IMR-90 (cell line): ENCODE data around the gene SCAF1. TPM values are rescaled to one million over a fixed set of nuclear protein-coding genes. Genes with fewer than 3 reads are reported as not detected.

Experiments used
- ATAC-seq: fragments of 200-7000 bp; cut with Tn5 transposase; 2 replicates; pipeline ENCODE4 v1.9.1; 2020; ENCODE audit warnings: low read depth, mild to moderate bottlenecking, moderate library complexity
- BruUV-seq: library from RNA; stranded (reverse); fragments of 400-500 nt; replicated peaks from 2 replicates; lab custom pipeline; 2021; lab: Mats Ljungman, UMichigan
- CTCF ChIA-PET: fragments of 300-600 bp; formaldehyde crosslinking; extraction: SDS; loops from one replicate; lab custom pipeline; 2021; ENCODE audit warnings: antibody characterized with exemption; lab: Yijun Ruan, JAX
- POLR2A ChIA-PET: fragments of 300-600 bp; sonication (Branson Sonifier 250); formaldehyde crosslinking; loops from one replicate; lab custom pipeline; 2022; ENCODE audit warnings: antibody characterized with exemption; ENCODE audit not compliant: unreplicated experiment; lab: Charles Lee
- DNase-seq: peaks from one replicate; pipeline ENCODE4 v3.0.0; 2013
- H2AFZ ChIP-seq: replicated peaks from 2 replicates; pipeline ENCODE3; 2013; ENCODE audit warnings: low read length, mild to moderate bottlenecking; ENCODE audit not compliant: poor library complexity
- H2AK5ac ChIP-seq: 2 replicates; pipeline ENCODE4 v1.6.1; 2013; ENCODE audit warnings: low read depth, low read length, inconsistent platforms
- H2AK9ac ChIP-seq: replicated peaks from 2 replicates; pipeline ENCODE3; 2013; ENCODE audit warnings: mild to moderate bottlenecking, low read depth, low read length, moderate library complexity; ENCODE audit not compliant: poor library complexity
- H2BK120ac ChIP-seq: 2 replicates; pipeline ENCODE4 v1.6.1; 2013; ENCODE audit warnings: low read depth, low read length, inconsistent platforms
- H2BK15ac ChIP-seq: 3 replicates; pipeline ENCODE4 v1.6.1; 2013; ENCODE audit warnings: low read depth, low read length, inconsistent platforms
- H2BK20ac ChIP-seq: 2 replicates; pipeline ENCODE4 v1.6.1; 2013; ENCODE audit warnings: low read depth, mild to moderate bottlenecking, inconsistent platforms, low read length, moderate library complexity
- H2BK5ac ChIP-seq: 2 replicates; pipeline ENCODE4 v1.6.1; 2013; ENCODE audit warnings: mild to moderate bottlenecking, low read depth, low read length, inconsistent platforms; ENCODE audit not compliant: poor library complexity, severe bottlenecking
- H3K14ac ChIP-seq: replicated peaks from 2 replicates; pipeline ENCODE4 v1.6.1; 2013; ENCODE audit warnings: low read depth, low read length, inconsistent platforms
- H3K18ac ChIP-seq: 2 replicates; pipeline ENCODE4 v1.6.1; 2013; ENCODE audit warnings: low read depth, low read length, control low read depth
- H3K23ac ChIP-seq: 2 replicates; pipeline ENCODE4 v1.6.1; 2013; ENCODE audit warnings: low read depth, low read length, inconsistent platforms
- H3K27ac ChIP-seq: 2 replicates; pipeline ENCODE4 v1.5.1; 2013; ENCODE audit warnings: mild to moderate bottlenecking, control low read depth, low read length; ENCODE audit not compliant: insufficient read depth
- H3K27me3 ChIP-seq: 2 replicates; pipeline ENCODE4 v1.6.1; 2013; ENCODE audit warnings: low read length; ENCODE audit not compliant: control insufficient read depth, insufficient read depth
- H3K36me3 ChIP-seq: 2 replicates; pipeline ENCODE4 v1.6.1; 2013; ENCODE audit warnings: low read length, mixed read lengths; ENCODE audit not compliant: control insufficient read depth, insufficient read depth
- H3K4ac ChIP-seq: 2 replicates; pipeline ENCODE4 v1.6.1; 2013; ENCODE audit warnings: low read depth, low read length, inconsistent platforms
- H3K4me1 ChIP-seq: 2 replicates; pipeline ENCODE4 v1.6.1; 2013; ENCODE audit warnings: low read length, mixed read lengths; ENCODE audit not compliant: control insufficient read depth, insufficient read depth
- H3K4me2 ChIP-seq: 2 replicates; pipeline ENCODE4 v1.6.1; 2013; ENCODE audit warnings: low read depth, mild to moderate bottlenecking, control low read depth, low read length, moderate library complexity
- H3K4me3 ChIP-seq: 2 replicates; pipeline ENCODE4 v1.5.1; 2013; ENCODE audit warnings: low read depth, mild to moderate bottlenecking, control low read depth, low read length, moderate library complexity; ENCODE audit not compliant: insufficient read depth
- H3K56ac ChIP-seq: 2 replicates; pipeline ENCODE4 v1.6.1; 2013; ENCODE audit warnings: low read length, inconsistent platforms; ENCODE audit not compliant: insufficient read depth; ENCODE audit errors: extremely low read depth
- H3K79me1 ChIP-seq, 2 experiments: 2 replicates each; pipeline ENCODE4 v1.6.1; 2013; ENCODE audit warnings: low read length in 2 of 2, inconsistent platforms in 1 of 2, low read depth in 1 of 2
- H3K9ac ChIP-seq: 2 replicates; pipeline ENCODE4 v1.6.1; 2013; ENCODE audit warnings: low read depth, low read length, control low read depth
- H3K9me1 ChIP-seq: 2 replicates; pipeline ENCODE4 v1.6.1; 2013; ENCODE audit warnings: low read length, inconsistent platforms; ENCODE audit not compliant: insufficient read depth
- H3K9me3 ChIP-seq: 2 replicates; pipeline ENCODE4 v1.6.1; 2013; ENCODE audit warnings: low read length; ENCODE audit not compliant: control insufficient read depth, insufficient read depth
- H4K20me1 ChIP-seq: 2 replicates; pipeline ENCODE4 v1.6.1; 2013; ENCODE audit warnings: low read length, inconsistent platforms; ENCODE audit not compliant: insufficient read depth
- H4K5ac ChIP-seq: 2 replicates; pipeline ENCODE4 v1.6.1; 2013; ENCODE audit warnings: mild to moderate bottlenecking, low read depth, low read length, control low read depth
- H4K8ac ChIP-seq, 2 experiments: 2 replicates each; pipeline ENCODE4 v1.6.1; 2013; ENCODE audit warnings: low read depth in 2 of 2, low read length in 2 of 2, control low read depth in 1 of 2, inconsistent platforms in 1 of 2
- H4K91ac ChIP-seq: 2 replicates; pipeline ENCODE4 v1.6.1; 2013; ENCODE audit warnings: low read depth, low read length, inconsistent platforms; ENCODE audit not compliant: insufficient read depth
- BHLHE40 ChIP-seq: fragments of 150-350 bp; IDR thresholded peaks from 2 replicates; pipeline ENCODE4 v1.6.1; 2016; ENCODE audit warnings: mild to moderate bottlenecking, low read depth, low read length
- CEBPB ChIP-seq: IDR thresholded peaks from 2 replicates; pipeline ENCODE4 v1.6.1; 2012; ENCODE audit warnings: low read depth, low read length, improper control_type of control experiment
- CHD1 ChIP-seq: IDR thresholded peaks from 2 replicates; pipeline ENCODE4 v1.6.1; 2012; ENCODE audit warnings: low read depth, low read length, improper control_type of control experiment
- FOS ChIP-seq: fragments of 150-350 bp; IDR thresholded peaks from 2 replicates; pipeline ENCODE4 v1.6.1; 2016; ENCODE audit warnings: low read depth, low read length
- MAFK ChIP-seq: IDR thresholded peaks from 2 replicates; pipeline ENCODE4 v1.6.1; 2012; ENCODE audit warnings: low read depth, low read length, improper control_type of control experiment
- MAZ ChIP-seq: IDR thresholded peaks from 2 replicates; pipeline ENCODE4 v1.6.1; 2012; ENCODE audit warnings: low read depth, mild to moderate bottlenecking, low read length, improper control_type of control experiment, moderate library complexity, borderline replicate concordance
- MXI1 ChIP-seq: IDR thresholded peaks from 2 replicates; pipeline ENCODE4 v1.6.1; 2012; ENCODE audit warnings: low read depth, mild to moderate bottlenecking, low read length, moderate library complexity, borderline replicate concordance
- NFE2L2 ChIP-seq: fragments of 150-350 bp; IDR thresholded peaks from 2 replicates; pipeline ENCODE4 v1.6.1; 2016; ENCODE audit warnings: low read depth, mild to moderate bottlenecking, low read length
- POLR2A ChIP-seq: IDR thresholded peaks from 2 replicates; pipeline ENCODE4 v1.6.1; 2012; ENCODE audit warnings: mild to moderate bottlenecking, low read depth, low read length
- RAD21 ChIP-seq: IDR thresholded peaks from 2 replicates; pipeline ENCODE4 v1.6.1; 2012; ENCODE audit warnings: low read length, improper control_type of control experiment
- RCOR1 ChIP-seq: IDR thresholded peaks from 2 replicates; pipeline ENCODE4 v1.6.1; 2012; ENCODE audit warnings: mild to moderate bottlenecking, low read length, improper control_type of control experiment; ENCODE audit not compliant: insufficient replicate concordance
- RFX5 ChIP-seq: IDR thresholded peaks from 2 replicates; pipeline ENCODE4 v1.8.0; 2012; ENCODE audit warnings: low read depth, mild to moderate bottlenecking, low read length, moderate library complexity
- SMC3 ChIP-seq: fragments of 150-350 bp; IDR thresholded peaks from 2 replicates; pipeline ENCODE4 v1.6.1; 2016; ENCODE audit warnings: low read depth, mild to moderate bottlenecking, antibody characterized with exemption, low read length, moderate library complexity
- WGBS, 2 experiments: methylation state at CpG; one replicate each; pipeline versions ENCODE4 v1.1.5 to v1.1.7; 2013; ENCODE audit warnings: missing lambda C conversion rate in 2 of 2; ENCODE audit not compliant: insufficient read length in 1 of 2; ENCODE audit errors: extremely low coverage in 2 of 2; 5-methylcytosine and 5-hydroxymethylcytosine counted together
- dilution Hi-C: fragments of 300-500 bp; cut with HindIII; formaldehyde crosslinking; loops from one replicate; pipeline ENCODE4 v1.14.3; 2018; ENCODE audit warnings: low sequenced_read_pairs; ENCODE audit not compliant: unreplicated experiment
- in situ Hi-C: fragments of 300-500 bp; cut with MboI; formaldehyde crosslinking; loops from 3 replicates; pipeline ENCODE4 v1.14.3; 2019; ENCODE audit warnings: low sequenced_read_pairs, inconsistent platforms, mixed read lengths
- intact Hi-C: fragments of 100-400 bp; cut with micrococcal nuclease; formaldehyde crosslinking; loops from 2 replicates; pipeline ENCODE4 v1.10.0; 2022
- polyA plus RNA-seq, 3 experiments: library from polyadenylated mRNA; depleted of rRNA; stranded (reverse); fragments of >200 nt; gene quantifications; 2 replicates each; pipeline ENCODE4 v1.2.3, GENCODE V29; 2012; ENCODE audit warnings: low replicate concordance in 1 of 3
- total RNA-seq: library from RNA; depleted of rRNA; stranded (reverse); fragments of >200 nt; gene quantifications from 2 replicates; pipeline ENCODE4 v1.2.3, GENCODE V29; 2012
- TF ChIP-seq, protein P1 (sequence below): fragments of 150-350 bp; IDR thresholded peaks from 2 replicates; pipeline ENCODE4 v1.6.1; 2016; ENCODE audit warnings: low read depth, mild to moderate bottlenecking, low read length, moderate library complexity, borderline replicate concordance
- TF ChIP-seq, protein P2 (sequence below): fragments of 150-350 bp; IDR thresholded peaks from 2 replicates; pipeline ENCODE4 v1.6.1; 2017; ENCODE audit warnings: mild to moderate bottlenecking, antibody characterized with exemption, low read length, low read depth

SCAF1 gene
- total and polyA plus RNA-seq, 2 of the 4 experiments (the other 2 are of a cell fraction): 2.2 to 14.8 TPM

DNA sequence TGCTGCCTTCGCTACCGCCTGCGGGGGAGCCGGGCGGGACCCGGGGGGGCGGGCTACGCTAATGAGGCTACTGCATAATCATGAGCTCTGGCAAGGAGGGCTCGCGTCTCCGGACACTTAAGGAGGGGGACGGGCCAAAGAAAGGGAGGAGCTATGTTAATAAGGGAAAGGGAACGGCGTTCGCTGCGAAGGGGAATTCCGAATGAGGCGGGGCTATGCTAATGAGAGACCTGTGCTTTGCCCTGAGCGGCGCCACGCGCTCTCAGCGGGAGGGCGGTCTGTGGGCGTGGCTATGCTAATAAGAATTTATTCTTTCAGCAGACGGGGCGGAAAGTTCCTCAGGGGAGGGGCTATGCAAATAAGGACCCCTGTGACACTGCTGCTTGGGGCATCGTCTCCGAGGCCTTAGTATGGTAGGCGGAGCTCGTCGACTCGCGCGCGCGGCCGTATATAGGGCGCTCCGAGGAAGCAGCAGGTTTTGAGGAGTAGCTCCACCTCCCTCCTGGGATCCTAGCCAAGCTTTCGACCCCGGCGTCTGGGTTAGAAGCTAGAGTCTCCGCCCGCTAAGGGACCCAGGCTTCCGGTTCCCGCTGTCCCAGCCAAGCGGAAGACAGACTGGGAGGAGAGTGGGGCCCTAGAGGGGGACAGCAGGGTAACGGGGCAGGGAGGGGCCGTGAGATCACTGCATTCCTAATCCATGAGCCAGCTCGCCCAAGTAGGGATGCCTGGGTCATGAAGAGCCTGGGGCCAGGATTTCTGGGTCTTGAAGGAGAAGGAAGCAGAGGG is 1.7 kb upstream of the SCAF1 start, which contains the start of gene RRAS:
TSS of gene RRAS (minus strand) at position 31 of the 786 bp plus-strand sequence. CDS start 45 bp downstream, outside the sequence.
- dilution Hi-C loops: no loop called here
- Histone ChIP-seq H4K20me1 (peaks cover 19% of the 10 kb centered on the region), H2AK5ac (peak within 1 kb of the TSS; percentile 100), H3K9ac (peak within 1 kb of the TSS; percentile 97), H2BK15ac (peak within 1 kb of the TSS; percentile 78; the same call in 2 of the 3 replicates), H3K4me1 (peaks cover 7% of the 10 kb centered on the region), H2BK5ac (peak within 1 kb of the TSS; percentile 97), H3K18ac (peak within 1 kb of the TSS; percentile 97), H3K14ac (peak within 1 kb of the TSS; percentile 99), H4K5ac (peak within 1 kb of the TSS; percentile 98), H3K4me2 (peak within 1 kb of the TSS; percentile 91), H4K8ac (peak within 1 kb of the TSS; percentile 97 to 98), H3K79me1 (peaks cover 30 to 68% of the 10 kb centered on the region in 2 experiments; a peak in 3 of 4 replicates), H3K9me1 (peaks cover 8% of the 10 kb centered on the region; the same call in 1 of the 2 replicates), H2AK9ac (peak within 1 kb of the TSS; percentile 100), H4K91ac (peak within 1 kb of the TSS; percentile 98), H3K27me3 (no peaks in the 10 kb centered on the region), H3K36me3 (peaks cover 10% of the 10 kb centered on the region), H2BK20ac (peak within 1 kb of the TSS; percentile 85), H3K27ac (peak within 1 kb of the TSS; percentile 99), H2AFZ (peak within 1 kb of the TSS; percentile 73), H3K9me3 (no peaks in the 10 kb centered on the region), H3K56ac (peak within 1 kb of the TSS; percentile 99), H3K23ac (peak within 1 kb of the TSS; percentile 96), H2BK120ac (peak within 1 kb of the TSS; percentile 94), H3K4me3 (peak within 1 kb of the TSS; percentile 65), H3K4ac (peak within 1 kb of the TSS; percentile 99)
- in situ Hi-C loops: no loop called here
- peak; percentile 100 for DNase-seq
- POLR2A ChIA-PET: interaction anchor here (0.6 to 1.1 kb wide), 6 partner anchors 15 to 210 kb away, joined by 3 to 9 read pairs (median 5); no protein-coding TSS in a partner anchor
- intact Hi-C loops: loop anchor here (2.0 kb wide), 2 partner anchors 36 to 50 kb away; partner anchors contain the start of genes PRMT1 and PRR12
- 0% methylated on average over 19 of the region's 51 CpGs; no CpG with 5 or more reads in 1 of the 2 experiments for WGBS, 2 experiments
- CTCF ChIA-PET: interaction anchor here (0.5 to 2.5 kb wide), 6 partner anchors 9 to 173 kb away, joined by 3 to 7 read pairs (median 4); partner anchors contain the start of gene FUZ
- peak; percentile 69 for ATAC-seq
- no TSS peak for BruUV-seq
- TF ChIP-seq MXI1: no peak; the same call in 1 of the 2 replicates
- no peak for TF ChIP-seq BHLHE40
- TF ChIP-seq CEBPB: no peak
- peak; percentile 62 for TF ChIP-seq RCOR1
- no peak; the same call in none of the 2 replicates for TF ChIP-seq POLR2A
- peak; percentile 5; the same call in 1 of the 2 replicates for TF ChIP-seq RFX5
- TF ChIP-seq, protein P1, sequence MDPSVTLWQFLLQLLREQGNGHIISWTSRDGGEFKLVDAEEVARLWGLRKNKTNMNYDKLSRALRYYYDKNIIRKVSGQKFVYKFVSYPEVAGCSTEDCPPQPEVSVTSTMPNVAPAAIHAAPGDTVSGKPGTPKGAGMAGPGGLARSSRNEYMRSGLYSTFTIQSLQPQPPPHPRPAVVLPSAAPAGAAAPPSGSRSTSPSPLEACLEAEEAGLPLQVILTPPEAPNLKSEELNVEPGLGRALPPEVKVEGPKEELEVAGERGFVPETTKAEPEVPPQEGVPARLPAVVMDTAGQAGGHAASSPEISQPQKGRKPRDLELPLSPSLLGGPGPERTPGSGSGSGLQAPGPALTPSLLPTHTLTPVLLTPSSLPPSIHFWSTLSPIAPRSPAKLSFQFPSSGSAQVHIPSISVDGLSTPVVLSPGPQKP: 0 out of 2 replicates have a peak, but pooled peaks have one; percentile 38
- 0 out of 2 replicates have a peak, but pooled peaks have one; percentile 8 for TF ChIP-seq MAFK
- TF ChIP-seq MAZ: peak; percentile 95
- no peak for TF ChIP-seq SMC3
- TF ChIP-seq CHD1: no peak
- no peak for TF ChIP-seq RAD21
- TF ChIP-seq, protein P2, sequence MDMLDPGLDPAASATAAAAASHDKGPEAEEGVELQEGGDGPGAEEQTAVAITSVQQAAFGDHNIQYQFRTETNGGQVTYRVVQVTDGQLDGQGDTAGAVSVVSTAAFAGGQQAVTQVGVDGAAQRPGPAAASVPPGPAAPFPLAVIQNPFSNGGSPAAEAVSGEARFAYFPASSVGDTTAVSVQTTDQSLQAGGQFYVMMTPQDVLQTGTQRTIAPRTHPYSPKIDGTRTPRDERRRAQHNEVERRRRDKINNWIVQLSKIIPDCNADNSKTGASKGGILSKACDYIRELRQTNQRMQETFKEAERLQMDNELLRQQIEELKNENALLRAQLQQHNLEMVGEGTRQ: peak; percentile 37; the same call in 1 of the 2 replicates
- peak; percentile 89 for TF ChIP-seq FOS
- 0 out of 2 replicates have a peak, but pooled peaks have one; percentile 5 for TF ChIP-seq NFE2L2
